Measurements from ENCODE around the gene EHD4.

GRCh38 chr15:41887893-41888292 is 84.5 kb downstream of the EHD4 start:
- no peak for TF ChIP-seq POLR2A (IDR thresholded peaks at IDR 0.05)
- TF ChIP-seq CTCF (IDR thresholded peaks at IDR 0.05) = no peak
- no peak for TF ChIP-seq EP300 (IDR thresholded peaks at IDR 0.05)
